HepG2 (cell line): ENCODE measurements around the gene HSD17B2. TPM values are rescaled to one million over a fixed set of nuclear protein-coding genes. Genes with fewer than 3 reads are reported as not detected.

Experiments
- ELF1 ChIP-seq: sonication (generic); formaldehyde crosslinking; IDR thresholded peaks from 2 replicates; pipeline ENCODE4 v1.4.0; 2020; ENCODE audit warnings: missing genetic modification reagents
- ZBTB4 ChIP-seq: sonication (generic); formaldehyde crosslinking; IDR thresholded peaks from 2 replicates; pipeline ENCODE4 v1.4.0; 2020; ENCODE audit warnings: missing genetic modification reagents, mild to moderate bottlenecking, borderline replicate concordance
- ZNF282 ChIP-seq: fragments of 450-650 bp; IDR thresholded peaks from 2 replicates; pipeline ENCODE4 v1.6.1; 2018; ENCODE audit not compliant: partially characterized antibody
- polyA plus RNA-seq, 8 experiments: library from polyadenylated mRNA; depleted of rRNA in 3 of 8; stranded (reverse) in 7 of 8; unstranded in 1 of 8; fragments of >200 nt; fragmentation: Illumina TruSeq in 4 of 8; extraction: Trizol in 4 of 8; gene quantifications; 2 replicates each; pipeline versions ENCODE4 v1.2.1 to v1.2.3, GENCODE V29; 2011 to 2016; ENCODE audit warnings: low read depth in 4 of 8, missing spikeins in 1 of 8, mixed read lengths in 1 of 8; ENCODE audit not compliant: insufficient read depth in 1 of 8
- total RNA-seq, 5 experiments: library from RNA; depleted of rRNA; stranded (reverse); fragments of >200 nt; fragmentation: Illumina TruSeq; extraction: Trizol; gene quantifications; 2 replicates each; pipeline ENCODE4 v1.2.3, GENCODE V29; 2016; ENCODE audit warnings: low read depth in 1 of 5
- TF ChIP-seq, protein P1 (sequence below): sonication (generic); formaldehyde crosslinking; IDR thresholded peaks from 2 replicates; pipeline ENCODE4 v1.9.0; 2021; ENCODE audit warnings: missing genetic modification reagents, borderline replicate concordance
- TF ChIP-seq, protein P2 (sequence below): sonication (generic); formaldehyde crosslinking; conservative IDR thresholded peaks from 2 replicates; pipeline ENCODE4 v1.4.0; 2020; ENCODE audit warnings: missing genetic modification reagents
- TF ChIP-seq, protein P3 (sequence below): fragments of 450-650 bp; IDR thresholded peaks from 2 replicates; pipeline ENCODE4 v1.6.1; 2016
- TF ChIP-seq, protein P4 (sequence below), 2 experiments: sonication (generic) in 1 of 2; formaldehyde crosslinking in 1 of 2; IDR thresholded peaks; 2 replicates each; pipeline versions ENCODE4 v1.4.0 to v1.6.1; 2018 to 2020; ENCODE audit warnings: missing genetic modification reagents in 2 of 2, borderline replicate concordance in 1 of 2, low read depth in 1 of 2, mild to moderate bottlenecking in 1 of 2, missing biosample characterization in 1 of 2
- TF ChIP-seq, protein P5 (sequence below), 2 experiments: IDR thresholded peaks; 2 replicates each; pipeline ENCODE4 v1.6.1; 2011 to 2012; ENCODE audit warnings: low read length in 2 of 2, borderline replicate concordance in 1 of 2, low read depth in 1 of 2, mild to moderate bottlenecking in 1 of 2, moderate library complexity in 1 of 2
- TF ChIP-seq, protein P6 (sequence below): sonication (generic); formaldehyde crosslinking; IDR thresholded peaks from 2 replicates; pipeline ENCODE4 v1.5.0; 2020; ENCODE audit warnings: missing genetic modification reagents

HSD17B2 gene
- total and polyA plus RNA-seq, 2 of the 13 experiments (the other 11 are each of a cell fraction or from before 2014, with no cell fraction given): 26.3 to 69.3 TPM

DNA sequence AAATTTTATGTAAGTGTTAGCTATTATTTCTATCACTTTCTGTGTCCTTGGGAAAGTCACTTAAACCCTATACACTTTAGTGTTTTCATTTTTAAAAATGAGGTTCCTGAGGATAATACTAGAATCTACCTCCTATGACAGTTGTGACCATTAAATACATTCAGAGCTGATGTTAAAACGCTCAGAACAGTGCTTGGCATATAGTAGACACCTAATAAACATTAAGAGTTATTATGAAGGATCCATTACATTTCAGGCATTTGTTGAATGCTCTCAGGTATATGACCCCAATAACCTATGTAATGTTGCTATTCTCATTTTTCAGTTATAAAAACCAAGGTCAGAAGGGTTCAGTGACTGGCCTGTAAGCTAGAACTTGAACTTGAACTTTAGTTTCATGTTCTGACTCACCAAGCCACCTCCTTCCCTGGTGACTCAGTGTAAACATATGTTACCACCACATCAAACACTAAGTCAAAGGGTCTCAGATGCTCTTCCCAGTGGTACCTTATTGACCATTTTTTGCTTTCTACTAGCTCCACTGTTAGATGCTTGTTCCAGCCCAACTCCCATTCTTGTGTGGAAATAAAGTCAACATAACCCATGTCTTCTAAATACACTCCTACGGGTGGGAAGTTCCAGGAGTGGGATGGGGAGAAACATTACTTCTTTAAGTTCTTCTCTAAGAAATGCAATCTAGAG is 47.6 kb downstream of the HSD17B2 start (continued):
- TF ChIP-seq ZBTB4 (CRISPR knock-in tag): no peak
- TF ChIP-seq, protein P1, sequence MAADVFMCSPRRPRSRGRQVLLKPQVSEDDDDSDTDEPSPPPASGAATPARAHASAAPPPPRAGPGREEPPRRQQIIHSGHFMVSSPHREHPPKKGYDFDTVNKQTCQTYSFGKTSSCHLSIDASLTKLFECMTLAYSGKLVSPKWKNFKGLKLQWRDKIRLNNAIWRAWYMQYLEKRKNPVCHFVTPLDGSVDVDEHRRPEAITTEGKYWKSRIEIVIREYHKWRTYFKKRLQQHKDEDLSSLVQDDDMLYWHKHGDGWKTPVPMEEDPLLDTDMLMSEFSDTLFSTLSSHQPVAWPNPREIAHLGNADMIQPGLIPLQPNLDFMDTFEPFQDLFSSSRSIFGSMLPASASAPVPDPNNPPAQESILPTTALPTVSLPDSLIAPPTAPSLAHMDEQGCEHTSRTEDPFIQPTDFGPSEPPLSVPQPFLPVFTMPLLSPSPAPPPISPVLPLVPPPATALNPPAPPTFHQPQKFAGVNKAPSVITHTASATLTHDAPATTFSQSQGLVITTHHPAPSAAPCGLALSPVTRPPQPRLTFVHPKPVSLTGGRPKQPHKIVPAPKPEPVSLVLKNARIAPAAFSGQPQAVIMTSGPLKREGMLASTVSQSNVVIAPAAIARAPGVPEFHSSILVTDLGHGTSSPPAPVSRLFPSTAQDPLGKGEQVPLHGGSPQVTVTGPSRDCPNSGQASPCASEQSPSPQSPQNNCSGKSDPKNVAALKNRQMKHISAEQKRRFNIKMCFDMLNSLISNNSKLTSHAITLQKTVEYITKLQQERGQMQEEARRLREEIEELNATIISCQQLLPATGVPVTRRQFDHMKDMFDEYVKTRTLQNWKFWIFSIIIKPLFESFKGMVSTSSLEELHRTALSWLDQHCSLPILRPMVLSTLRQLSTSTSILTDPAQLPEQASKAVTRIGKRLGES (CRISPR knock-in tag): no peak
- no peak for TF ChIP-seq ELF1 (CRISPR knock-in tag)
- TF ChIP-seq, protein P2, sequence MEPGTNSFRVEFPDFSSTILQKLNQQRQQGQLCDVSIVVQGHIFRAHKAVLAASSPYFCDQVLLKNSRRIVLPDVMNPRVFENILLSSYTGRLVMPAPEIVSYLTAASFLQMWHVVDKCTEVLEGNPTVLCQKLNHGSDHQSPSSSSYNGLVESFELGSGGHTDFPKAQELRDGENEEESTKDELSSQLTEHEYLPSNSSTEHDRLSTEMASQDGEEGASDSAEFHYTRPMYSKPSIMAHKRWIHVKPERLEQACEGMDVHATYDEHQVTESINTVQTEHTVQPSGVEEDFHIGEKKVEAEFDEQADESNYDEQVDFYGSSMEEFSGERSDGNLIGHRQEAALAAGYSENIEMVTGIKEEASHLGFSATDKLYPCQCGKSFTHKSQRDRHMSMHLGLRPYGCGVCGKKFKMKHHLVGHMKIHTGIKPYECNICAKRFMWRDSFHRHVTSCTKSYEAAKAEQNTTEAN (CRISPR knock-in tag): peak; percentile 72; the same call in 1 of the 2 replicates
- TF ChIP-seq, protein P3, sequence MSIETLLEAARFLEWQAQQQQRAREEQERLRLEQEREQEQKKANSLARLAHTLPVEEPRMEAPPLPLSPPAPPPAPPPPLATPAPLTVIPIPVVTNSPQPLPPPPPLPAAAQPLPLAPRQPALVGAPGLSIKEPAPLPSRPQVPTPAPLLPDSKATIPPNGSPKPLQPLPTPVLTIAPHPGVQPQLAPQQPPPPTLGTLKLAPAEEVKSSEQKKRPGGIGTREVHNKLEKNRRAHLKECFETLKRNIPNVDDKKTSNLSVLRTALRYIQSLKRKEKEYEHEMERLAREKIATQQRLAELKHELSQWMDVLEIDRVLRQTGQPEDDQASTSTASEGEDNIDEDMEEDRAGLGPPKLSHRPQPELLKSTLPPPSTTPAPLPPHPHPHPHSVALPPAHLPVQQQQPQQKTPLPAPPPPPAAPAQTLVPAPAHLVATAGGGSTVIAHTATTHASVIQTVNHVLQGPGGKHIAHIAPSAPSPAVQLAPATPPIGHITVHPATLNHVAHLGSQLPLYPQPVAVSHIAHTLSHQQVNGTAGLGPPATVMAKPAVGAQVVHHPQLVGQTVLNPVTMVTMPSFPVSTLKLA: no peak
- TF ChIP-seq ZNF282: no peak
- TF ChIP-seq, protein P4, sequence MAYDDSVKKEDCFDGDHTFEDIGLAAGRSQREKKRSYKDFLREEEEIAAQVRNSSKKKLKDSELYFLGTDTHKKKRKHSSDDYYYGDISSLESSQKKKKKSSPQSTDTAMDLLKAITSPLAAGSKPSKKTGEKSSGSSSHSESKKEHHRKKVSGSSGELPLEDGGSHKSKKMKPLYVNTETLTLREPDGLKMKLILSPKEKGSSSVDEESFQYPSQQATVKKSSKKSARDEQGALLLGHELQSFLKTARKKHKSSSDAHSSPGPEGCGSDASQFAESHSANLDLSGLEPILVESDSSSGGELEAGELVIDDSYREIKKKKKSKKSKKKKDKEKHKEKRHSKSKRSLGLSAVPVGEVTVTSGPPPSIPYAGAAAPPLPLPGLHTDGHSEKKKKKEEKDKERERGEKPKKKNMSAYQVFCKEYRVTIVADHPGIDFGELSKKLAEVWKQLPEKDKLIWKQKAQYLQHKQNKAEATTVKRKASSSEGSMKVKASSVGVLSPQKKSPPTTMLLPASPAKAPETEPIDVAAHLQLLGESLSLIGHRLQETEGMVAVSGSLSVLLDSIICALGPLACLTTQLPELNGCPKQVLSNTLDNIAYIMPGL (CRISPR knock-in tag; IDR thresholded peaks at IDR 0.05; ENCODE audit: borderline replicate concordance in 1 of 2, low read depth in 1 of 2): 0 out of 4 replicates have a peak, but pooled peaks of 1 of the 2 experiments have one; percentile 29
- TF ChIP-seq, protein P5, sequence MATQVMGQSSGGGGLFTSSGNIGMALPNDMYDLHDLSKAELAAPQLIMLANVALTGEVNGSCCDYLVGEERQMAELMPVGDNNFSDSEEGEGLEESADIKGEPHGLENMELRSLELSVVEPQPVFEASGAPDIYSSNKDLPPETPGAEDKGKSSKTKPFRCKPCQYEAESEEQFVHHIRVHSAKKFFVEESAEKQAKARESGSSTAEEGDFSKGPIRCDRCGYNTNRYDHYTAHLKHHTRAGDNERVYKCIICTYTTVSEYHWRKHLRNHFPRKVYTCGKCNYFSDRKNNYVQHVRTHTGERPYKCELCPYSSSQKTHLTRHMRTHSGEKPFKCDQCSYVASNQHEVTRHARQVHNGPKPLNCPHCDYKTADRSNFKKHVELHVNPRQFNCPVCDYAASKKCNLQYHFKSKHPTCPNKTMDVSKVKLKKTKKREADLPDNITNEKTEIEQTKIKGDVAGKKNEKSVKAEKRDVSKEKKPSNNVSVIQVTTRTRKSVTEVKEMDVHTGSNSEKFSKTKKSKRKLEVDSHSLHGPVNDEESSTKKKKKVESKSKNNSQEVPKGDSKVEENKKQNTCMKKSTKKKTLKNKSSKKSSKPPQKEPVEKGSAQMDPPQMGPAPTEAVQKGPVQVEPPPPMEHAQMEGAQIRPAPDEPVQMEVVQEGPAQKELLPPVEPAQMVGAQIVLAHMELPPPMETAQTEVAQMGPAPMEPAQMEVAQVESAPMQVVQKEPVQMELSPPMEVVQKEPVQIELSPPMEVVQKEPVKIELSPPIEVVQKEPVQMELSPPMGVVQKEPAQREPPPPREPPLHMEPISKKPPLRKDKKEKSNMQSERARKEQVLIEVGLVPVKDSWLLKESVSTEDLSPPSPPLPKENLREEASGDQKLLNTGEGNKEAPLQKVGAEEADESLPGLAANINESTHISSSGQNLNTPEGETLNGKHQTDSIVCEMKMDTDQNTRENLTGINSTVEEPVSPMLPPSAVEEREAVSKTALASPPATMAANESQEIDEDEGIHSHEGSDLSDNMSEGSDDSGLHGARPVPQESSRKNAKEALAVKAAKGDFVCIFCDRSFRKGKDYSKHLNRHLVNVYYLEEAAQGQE (IDR thresholded peaks at IDR 0.05; ENCODE audit: borderline replicate concordance in 1 of 2, low read depth in 1 of 2, low read length in 2 of 2): peak in 1 of 2 experiments; percentile 80; a peak in 1 of 4 replicates
- TF ChIP-seq, protein P6, sequence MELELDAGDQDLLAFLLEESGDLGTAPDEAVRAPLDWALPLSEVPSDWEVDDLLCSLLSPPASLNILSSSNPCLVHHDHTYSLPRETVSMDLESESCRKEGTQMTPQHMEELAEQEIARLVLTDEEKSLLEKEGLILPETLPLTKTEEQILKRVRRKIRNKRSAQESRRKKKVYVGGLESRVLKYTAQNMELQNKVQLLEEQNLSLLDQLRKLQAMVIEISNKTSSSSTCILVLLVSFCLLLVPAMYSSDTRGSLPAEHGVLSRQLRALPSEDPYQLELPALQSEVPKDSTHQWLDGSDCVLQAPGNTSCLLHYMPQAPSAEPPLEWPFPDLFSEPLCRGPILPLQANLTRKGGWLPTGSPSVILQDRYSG (CRISPR knock-in tag): 0 out of 2 replicates have a peak, but pooled peaks have one; percentile 31
